Fibroblast of skin of back (primary cell): ENCODE results near the gene BYSL.
"Not testable (repeated sequence)": the region's sequence is repeated elsewhere in the genome, so short reads cannot be mapped to it uniquely, and the experiment has no call there.

Source experiments
- DNase-seq: peaks from one replicate; pipeline ENCODE4 v3.0.0-alpha.2; 2013

Gene BYSL

DNA sequence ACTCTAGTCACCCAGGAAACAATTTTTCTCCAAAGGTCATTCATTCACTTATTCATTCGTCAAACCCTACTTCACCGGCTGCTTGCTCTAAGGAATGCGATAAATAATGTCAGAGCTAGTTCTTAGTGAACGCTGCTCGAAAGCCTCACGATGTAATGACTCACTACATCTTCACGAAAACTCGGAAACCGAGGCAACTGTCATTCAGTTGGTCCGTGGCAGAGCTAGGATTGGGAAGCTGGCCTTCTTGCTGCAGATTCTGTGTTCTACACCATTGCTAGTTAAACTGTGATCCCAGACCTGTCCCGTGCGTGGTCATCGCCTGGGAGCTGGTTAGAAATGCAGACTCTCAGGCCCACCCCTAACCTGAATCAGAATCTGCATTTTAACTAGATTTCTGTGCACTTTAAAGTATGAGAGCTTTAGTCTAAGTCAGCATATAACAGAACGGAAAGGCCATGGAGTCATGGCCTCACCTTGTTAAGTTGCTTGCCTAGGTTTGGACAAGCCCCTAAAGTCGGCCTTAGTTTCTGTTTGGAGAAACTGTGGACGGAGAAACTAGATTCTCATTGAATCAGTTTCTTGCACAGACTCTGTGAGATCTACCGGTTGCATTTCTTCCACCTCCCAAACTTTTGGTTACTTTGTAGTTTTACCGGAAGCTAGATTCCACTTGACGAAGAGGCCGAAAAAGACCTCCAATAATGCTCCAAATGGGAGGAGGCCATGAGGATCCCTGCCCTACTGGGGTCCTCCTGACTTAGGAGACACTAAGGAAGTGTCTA, 21.0 kb downstream of the BYSL start:
- no peak for DNase-seq

GRCh38 chr6:41942882-41943281, 21.6 kb downstream of the BYSL start:
- DNase-seq, result not testable (repeated sequence)

DNA sequence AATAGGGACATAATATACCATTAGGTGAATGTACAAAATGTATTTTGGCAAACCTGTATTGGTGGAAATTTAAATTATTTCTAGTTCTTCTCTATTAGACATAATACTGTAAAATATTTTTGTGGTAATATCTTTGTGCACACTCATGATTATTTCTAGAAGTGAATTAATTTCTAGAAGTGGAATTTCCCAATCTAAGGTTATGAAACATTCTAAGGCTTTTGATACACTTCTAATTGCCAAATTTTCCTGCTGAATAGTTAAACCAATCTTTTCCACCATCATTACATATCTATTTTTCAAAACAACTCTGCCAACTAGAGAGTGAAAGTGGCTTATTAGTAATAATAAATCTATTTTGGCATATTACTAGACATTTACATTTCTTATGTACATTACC, 22.2 kb downstream of the BYSL start:
- DNase-seq, result no peak

GRCh38 chr6:41947581-41948220, 26.4 kb downstream of the BYSL start:
- DNase-seq, result no peak

DNA sequence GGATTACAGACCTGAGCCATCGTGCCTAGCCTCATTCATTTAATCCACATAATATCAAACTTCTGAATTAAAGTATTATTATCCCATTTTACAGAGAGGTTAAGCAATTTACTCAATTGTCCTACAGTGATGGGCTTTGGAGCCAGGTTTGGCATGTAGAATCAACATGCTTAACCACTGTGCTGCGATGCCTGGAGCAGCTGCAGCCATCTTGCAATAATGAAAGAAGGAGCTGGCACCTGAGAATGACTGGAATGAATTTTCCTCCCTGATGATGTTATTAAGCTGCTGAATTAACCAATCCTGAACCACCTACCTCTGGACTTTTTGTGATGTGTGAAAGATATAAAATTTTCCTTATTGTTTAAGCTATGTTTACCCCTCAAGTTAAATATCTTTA, 33.4 kb downstream of the BYSL start:
- no peak for DNase-seq

DNA sequence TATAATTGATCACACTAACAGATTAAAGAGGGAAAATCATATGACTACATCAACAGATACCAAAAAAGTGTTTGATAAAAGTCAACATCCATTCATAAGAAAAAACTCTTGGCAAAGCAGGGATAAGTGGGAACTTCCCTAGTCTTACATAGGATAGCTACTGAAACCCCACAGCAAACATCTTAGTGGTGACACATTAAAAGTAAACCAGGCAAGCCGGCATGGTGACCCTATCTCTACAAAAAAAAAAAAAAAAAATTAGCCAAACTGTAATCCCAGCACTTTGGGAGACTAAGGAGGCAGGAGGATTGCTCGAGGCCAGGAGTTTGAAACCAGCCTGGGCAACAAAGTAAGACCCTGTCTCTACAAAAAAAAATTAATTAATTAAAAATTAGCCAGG, 34.1 kb downstream of the BYSL start:
- DNase-seq, result no peak

DNA sequence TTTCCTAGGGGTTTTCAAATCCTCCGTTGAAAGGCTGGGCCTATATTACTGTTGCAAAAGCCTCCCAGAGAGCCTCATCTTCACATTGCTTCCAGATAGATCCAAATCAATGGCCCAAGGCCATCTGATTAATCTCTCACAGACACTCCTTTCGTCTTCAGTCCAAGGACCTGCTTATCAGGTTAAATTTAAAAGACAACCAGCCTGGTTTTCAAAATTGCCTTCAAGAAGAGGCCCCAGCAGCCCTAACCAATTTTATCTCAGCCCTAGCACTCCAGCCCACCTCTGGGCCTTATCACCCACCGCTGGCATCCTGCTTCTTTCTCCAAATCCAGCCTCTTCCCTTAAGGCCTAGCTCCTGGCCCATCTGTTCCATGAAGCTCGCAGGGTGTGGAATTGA, 35.8 kb downstream of the BYSL start:
- DNase-seq, result no peak

DNA sequence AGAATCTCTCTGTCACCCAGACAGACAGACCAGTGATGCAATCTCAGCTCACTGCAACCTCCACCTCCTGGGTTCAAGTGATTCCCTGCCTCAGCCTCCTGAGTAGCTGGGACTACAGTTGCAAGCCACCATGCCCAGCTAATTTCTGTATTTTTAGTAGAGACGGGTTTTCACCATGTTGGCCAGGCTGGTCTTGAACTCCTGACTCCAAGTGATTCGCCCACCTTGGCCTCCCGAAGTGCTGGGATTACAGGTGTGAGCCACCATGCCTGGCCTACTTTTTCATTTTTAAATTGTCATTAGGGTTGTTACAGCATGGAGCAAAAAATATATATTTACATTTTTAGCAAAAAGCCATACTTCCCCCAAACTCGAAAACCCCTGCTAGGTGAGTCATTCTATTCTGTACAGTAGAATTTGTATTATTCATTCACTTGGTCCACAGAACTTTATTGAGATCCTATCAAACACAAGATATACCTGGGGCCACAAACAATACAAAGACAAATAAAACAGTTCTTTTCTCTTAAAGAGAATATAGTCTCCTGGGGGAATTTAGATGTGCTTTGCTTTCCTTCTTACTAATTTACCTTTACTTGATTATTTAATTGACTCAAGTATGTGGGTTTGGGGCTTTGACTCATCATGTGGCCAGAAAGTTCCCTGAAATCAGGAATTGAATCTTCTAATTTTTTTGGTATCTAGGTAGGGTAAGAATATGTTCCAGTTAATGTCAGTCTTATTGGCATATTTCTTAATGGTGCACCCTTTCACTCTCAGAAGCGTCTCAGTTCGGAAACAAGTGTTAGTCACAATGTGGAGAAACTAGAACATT, 36.9 kb downstream of the BYSL start:
- DNase-seq, result no peak

DNA sequence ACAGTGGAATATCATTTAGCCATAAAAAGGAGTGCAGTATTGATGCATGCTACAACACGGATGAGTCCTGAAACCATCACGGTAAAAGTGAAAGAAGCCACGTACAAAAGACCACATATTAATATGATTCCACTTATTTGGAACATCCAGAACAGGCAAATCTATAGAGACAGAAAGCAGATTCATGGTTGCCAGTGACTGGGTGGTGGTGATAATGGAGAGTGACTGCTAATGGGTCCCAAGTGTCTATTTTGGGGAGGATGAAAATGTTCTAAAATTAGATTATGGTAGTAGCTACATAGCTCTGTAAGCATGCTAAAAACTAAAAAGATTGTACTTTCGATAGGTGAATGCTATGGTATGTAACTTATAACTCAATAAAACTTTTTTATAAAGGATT, 38.7 kb downstream of the BYSL start:
- DNase-seq, result no peak

GRCh38 chr6:41963371-41963770, 42.1 kb downstream of the BYSL start:
- DNase-seq, result no peak

- no peak for DNase-seq
Measured at GRCh38 chr6:41964201-41964887, 43.0 kb downstream of the BYSL start.

DNA sequence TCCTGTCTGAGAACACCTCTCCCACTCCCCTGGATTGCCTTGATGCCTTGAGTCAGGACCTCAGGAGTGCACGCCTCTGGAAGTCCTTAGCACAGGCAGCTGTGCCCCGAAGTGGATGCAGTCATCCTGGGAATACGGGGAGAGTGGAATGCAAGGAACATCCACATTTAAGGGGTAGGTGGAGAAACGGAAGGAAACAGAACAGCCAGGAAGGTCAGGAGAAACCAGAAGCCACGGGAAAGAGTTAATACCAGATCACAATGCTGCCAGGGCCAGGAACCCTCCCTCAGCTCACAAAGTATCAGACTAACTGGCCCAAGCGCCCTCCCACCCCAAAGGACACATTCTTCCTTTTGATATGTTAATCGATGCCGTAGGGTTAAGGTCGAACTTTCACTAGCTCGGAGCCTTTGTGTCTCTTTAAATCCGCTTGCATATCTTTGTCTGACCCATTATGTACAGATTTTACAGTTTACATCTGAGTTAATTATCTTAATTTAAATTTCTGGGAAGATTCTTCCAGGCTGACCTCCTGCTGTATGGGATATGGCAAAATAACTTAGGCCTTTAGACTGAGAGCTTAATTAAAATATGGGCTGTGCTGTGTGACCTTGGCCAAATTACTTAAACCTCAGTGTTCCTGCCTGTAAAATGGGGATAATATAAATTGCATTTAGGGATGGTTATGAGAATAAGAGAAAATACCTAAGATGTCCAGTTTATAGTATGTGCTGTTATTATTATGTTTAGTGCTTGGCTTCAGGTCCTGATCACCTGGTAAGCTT, 44.3 kb downstream of the BYSL start:
- DNase-seq, result no peak

- no peak for DNase-seq
Measured at GRCh38 chr6:41966214-41966920, 45.1 kb downstream of the BYSL start.

- DNase-seq, result peak; percentile 51
Measured at GRCh38 chr6:41966961-41967311, 45.6 kb downstream of the BYSL start.

DNA sequence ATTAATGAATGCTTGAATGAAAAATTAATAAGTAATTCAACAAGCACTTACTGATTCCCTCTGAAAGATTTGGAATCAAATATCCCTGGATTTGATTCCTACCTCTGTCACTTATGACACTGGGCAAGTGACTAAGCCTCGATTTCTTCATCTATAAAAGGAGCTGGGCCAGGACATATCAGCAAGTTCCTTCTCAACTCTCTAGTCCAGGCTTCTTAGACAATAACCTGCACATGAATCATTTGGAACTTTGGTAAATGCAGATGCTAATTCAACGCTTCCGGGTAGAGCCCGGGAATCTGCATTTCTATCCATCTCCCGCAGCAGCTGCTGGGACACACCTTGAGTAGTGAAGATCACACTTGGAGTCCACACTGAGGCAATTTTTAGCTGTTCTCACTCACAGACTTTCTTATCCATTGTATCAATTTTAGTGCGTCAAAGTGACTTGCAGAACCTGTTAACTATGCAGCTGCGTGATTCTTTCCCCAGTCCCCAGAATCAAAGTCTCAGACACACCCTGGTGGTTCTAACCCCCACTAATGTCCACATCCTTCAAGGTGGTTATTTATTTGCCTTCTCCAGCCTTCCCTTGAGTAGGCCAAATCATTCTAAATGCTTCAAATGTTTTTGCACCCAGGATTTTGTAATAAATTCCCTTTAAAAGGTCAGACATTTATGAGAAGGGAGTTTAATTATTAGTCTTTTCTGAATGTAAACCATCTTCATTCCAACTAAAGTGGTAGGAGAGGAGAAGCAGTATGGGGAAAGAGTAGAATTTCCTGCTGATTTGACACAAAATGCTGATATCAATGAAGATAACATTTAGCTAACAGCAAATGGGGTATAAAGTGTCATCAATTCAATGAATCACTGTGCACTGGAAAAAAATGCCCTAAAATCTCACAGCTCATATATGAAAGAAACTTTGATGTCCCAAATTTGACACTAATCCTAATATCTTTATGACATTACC, 46.3 kb downstream of the BYSL start:
- no peak for DNase-seq

DNA sequence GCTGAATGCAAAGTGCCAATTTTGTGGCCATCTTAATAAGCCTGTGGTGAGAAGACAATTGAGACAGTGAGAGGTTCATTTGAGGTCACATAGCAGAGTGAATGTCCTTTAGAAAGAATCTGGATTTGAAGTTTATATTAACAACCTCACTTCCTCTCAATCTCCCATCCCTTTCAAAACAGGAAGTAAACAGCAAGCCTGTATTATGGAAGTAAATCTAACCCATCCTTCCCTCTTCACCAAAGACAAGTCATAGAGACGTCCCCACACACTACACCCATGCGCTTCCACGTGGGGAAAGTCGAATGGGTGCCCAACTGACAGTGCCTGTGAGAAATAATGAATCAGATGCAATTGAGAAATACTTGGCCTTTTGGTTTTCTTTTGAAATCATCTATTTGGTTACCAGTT, 49.1 kb downstream of the BYSL start:
- DNase-seq, result no peak

DNA sequence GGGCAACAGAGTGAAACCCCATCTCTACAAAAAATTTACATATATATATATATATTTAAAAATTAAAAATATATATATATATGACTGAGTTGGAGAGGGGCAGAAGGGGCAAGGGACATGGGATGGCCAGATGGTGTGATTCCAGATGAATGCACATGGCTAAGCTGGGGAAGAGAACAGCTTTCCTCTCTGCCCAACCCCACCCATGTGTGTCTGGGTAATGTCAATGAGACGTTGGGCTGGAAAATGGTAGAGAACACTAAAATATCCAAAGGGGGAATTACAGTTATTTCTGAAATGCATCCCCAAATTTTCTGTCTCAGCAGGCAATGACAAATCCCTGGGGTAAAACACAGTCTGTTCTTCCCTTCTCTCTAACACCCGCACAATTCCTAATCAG, 51.5 kb downstream of the BYSL start:
- DNase-seq, result no peak

GRCh38 chr6:41974281-41974825, 53.1 kb downstream of the BYSL start:
- DNase-seq, result no peak

DNA sequence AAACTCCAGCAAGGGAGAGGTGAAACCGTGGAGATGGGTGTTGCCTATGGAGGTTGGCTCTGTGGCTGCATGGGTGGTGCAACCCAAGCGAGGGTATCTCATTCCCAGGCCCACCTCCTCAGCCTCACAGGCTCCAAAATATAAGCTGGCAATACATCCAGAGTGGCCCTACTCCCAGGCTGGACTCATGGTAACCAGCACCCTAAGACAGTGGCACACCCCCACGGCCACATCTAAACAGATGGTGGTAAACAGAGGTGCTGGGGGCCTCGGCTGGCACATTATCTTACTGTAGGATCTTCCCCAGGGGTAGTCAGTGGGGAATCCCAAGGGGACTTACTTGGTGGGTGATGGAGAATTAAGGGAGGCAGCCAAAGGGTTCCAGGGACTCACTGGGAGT, 54.0 kb downstream of the BYSL start:
- no peak for DNase-seq
